NCI-H2196 treated with DMSO at 0.1 percent for 48 hours (cell line): ENCODE measurements around the gene SBF1.
"Not testable (repeated sequence)": the region's sequence is repeated elsewhere in the genome, so short reads cannot be mapped to it uniquely, and the experiment has no call there.

Source experiments
- DNase-seq: peaks from one replicate; lab custom pipeline; 2025; ENCODE audit not compliant: unreplicated experiment; lab: John Stamatoyannopoulos, UW

Gene SBF1, protein sequence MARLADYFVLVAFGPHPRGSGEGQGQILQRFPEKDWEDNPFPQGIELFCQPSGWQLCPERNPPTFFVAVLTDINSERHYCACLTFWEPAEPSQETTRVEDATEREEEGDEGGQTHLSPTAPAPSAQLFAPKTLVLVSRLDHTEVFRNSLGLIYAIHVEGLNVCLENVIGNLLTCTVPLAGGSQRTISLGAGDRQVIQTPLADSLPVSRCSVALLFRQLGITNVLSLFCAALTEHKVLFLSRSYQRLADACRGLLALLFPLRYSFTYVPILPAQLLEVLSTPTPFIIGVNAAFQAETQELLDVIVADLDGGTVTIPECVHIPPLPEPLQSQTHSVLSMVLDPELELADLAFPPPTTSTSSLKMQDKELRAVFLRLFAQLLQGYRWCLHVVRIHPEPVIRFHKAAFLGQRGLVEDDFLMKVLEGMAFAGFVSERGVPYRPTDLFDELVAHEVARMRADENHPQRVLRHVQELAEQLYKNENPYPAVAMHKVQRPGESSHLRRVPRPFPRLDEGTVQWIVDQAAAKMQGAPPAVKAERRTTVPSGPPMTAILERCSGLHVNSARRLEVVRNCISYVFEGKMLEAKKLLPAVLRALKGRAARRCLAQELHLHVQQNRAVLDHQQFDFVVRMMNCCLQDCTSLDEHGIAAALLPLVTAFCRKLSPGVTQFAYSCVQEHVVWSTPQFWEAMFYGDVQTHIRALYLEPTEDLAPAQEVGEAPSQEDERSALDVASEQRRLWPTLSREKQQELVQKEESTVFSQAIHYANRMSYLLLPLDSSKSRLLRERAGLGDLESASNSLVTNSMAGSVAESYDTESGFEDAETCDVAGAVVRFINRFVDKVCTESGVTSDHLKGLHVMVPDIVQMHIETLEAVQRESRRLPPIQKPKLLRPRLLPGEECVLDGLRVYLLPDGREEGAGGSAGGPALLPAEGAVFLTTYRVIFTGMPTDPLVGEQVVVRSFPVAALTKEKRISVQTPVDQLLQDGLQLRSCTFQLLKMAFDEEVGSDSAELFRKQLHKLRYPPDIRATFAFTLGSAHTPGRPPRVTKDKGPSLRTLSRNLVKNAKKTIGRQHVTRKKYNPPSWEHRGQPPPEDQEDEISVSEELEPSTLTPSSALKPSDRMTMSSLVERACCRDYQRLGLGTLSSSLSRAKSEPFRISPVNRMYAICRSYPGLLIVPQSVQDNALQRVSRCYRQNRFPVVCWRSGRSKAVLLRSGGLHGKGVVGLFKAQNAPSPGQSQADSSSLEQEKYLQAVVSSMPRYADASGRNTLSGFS (N-terminal part only)

DNA sequence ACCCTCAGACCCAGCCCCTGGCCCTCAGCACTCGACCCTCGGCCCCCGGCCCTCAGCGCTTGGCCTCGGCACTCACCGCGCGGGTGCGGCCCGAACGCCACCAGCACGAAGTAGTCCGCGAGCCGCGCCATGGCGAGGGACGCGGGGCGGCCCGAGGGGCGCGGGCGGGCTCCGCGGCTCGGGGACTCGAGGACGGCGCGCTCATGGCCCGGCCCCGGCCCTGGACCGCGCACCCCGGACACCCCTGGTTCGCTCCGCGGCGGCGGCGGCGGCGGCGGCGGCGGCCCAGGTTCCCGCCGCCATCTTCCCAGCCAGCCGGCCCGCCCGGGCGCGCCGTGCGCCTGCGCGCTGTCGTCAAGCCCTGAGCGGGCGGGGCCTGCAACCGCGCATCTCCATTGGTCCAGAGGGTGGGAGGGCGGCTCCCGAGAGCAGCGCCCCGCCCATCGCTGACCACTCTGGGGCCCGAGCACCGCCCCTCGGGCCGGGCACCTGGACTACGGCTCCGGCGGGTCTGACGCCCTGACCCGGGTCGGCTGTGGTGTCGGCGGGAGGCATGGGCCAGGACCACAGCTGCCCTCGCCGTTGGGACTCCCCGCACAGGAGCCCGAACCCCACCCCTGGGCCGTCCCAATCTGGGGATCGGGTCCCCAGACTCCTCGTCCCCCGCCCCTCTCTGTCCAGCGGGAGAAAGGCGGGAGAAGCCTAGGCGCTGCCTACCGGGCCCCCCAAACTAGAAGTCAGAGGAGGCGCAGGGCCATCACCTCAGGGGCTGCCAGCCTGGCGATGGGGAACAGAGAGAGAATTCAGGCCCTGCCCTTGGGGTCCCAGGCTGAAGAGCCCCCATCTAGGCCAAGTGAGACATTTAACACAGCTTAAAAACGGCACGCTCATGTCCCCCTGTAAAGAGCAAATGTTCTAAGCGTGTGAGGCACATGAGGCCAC lies at the start of gene SBF1:
Gene SBF1 (minus strand): TSS at position 326 of the 942 bp plus-strand sequence. CDS start 195 bp downstream, at position 131.
- peak; percentile 66 for DNase-seq

DNA sequence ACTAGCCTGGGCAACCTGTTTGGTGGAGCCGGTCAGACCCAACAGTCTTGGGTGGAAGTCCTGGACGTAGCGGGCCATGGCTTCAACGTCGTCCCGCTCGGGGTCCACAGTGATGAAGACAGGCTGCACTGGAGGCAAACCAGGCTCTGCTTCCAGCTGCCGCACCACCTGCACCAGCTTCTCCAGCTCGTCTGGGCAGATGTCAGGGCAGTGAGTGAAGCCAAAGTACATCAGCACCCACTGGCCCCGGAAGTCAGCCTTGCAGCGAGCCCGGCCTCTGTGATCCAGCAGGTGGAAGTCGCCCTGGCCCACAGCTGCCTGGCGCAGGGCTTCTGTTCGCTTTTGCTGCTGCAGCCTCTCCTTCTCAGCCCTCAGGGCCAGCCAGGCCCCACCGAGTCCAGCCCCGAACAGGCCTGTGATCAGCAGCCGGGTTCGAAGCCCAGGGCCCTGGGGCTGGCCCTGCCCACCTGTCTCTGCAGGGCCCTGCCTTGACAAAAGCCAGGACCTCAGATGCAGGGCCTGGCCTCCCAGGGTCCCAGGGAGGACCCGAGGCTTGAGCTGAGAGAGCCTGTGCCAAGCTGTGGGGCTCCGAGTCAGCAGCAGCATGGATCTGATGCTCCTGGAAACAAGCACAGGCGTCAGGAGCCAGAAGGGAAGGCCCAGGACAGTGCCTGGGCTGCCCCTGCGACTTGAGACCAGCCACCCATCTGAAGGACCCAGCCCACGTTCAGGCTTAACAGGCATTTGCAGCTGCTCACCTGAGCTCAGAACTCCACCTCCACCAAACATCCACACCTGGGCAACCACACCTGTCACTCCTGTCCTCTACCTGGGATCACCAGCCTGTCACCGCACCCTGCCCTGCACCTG lies 49.2 kb upstream of the SBF1 start:
- no peak for DNase-seq

DNA sequence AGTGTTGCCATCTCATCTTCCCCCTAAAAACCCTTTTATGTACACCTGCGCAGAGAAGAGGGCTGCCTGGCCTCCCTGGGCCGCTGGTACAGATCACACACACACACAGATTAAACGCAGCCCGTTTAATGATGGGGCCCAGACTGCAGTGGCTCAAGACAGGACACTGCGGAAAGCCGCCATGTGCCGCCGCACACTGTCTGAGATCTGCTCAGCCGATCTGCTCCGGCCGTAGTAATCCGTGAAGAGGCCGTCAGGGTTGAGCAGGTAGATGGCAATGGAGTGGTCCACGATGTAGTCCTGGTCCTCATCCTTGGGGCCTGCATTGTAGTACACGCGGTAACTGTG lies 48.6 kb upstream of the SBF1 start:
- no peak for DNase-seq

DNA sequence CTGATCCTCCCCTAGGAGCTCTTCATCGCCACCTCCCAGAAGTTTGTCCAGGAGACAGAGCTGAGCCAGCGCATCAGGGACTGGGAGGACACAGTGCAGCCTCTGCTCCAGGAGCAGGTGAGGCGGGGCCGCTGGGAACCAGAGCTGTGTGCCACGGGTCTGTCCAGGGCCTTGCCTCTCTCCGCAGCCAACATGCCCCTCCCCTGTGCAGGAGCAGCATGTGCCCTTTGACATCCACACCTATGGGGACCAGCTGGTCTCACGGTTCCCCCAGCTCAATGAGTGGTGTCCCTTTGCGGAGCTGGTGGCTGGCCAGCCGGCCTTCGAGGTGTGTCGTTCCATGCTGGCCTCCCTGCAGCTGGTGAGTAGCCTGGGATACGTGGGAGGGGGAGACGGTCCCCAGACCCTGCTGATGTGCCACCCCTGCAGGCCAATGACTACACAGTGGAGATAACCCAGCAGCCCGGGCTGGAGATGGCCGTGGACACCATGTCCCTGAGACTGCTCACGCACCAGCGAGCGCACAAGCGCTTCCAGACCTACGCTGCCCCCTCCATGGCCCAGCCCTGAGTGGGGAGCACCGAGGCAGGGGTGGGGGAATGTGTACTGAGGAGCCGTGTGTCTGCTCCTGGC lies 48.1 kb upstream of the SBF1 start:
- no peak for DNase-seq

DNA sequence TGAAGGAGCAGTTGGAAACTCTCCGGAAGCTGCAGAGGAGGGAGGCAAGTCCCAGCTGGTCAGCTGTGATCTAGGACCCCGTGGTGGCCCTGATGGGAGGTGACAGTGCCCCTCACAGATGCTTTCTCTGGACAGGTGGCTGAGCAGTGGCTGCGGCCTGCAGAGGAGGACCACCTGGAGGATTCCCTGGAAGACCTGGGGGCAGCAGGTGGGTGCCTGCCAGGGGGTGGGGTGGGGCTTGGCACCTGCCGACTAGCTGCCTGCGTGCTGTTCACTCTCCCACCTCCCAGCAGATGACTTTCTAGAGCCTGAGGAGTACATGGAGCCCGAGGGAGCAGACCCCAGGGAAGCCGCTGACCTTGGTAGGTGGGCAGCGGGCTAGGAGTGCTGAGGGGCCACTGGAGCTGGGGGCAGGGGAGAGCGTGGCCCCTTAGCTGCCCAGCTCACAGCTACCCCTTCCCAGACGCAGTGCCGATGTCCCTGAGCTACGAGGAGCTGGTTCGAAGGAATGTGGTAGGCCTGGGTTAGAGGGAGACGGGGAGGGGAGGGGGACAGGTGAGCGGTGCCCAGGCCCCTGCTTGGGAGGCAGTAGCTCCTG lies 47.5 kb upstream of the SBF1 start:
- no peak for DNase-seq

DNA sequence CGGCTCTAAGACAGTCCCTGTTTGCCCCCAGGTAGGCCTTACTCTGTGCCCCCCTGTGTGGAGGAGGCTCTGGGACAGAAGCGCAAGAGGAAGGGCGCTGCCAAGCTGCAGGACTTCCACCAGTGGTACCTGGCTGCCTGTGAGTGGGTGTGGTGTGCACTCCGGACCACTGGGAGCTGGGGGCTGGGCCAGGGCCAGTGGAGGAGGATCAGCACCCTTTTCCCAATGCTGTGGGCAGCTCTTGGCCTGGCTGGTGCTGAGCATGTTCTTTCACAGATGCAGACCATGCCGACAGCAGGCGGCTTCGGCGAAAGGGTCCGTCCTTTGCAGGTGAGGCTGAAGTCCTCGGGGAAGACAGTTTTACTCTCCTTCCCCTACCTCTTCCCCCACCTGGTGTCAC lies 46.9 kb upstream of the SBF1 start:
- DNase-seq, result no peak

DNA sequence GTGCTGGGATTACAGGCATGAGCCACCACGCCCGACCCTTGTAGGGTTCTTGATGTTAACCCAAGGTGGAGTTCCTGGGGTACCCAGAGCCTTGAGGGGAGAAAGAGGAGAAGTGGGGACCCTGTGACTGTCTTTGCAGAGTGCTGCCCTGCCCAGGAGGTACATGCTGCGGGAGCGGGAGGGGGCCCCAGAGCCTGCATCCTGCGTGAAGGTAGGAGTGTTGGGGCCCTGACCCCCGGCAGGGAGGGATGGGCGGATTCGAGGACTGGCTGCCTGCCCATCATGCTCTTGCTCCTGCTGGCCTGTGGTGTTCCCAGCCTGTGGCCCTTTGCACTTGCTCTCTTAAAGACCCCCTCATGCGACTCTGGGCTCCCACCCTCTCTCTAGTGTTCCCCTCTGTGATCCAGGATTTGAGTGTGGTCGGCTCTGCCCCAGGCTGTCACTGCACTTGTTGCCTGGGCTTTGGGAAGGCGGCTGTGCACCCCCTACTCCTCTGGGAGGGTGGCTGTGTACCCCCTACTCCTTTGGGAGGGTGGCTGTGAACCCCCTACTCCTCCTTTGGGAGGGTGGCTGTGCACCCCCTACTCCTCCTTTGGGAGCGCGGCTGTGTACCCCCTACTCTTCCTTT lies 46.1 kb upstream of the SBF1 start:
- no peak for DNase-seq

DNA sequence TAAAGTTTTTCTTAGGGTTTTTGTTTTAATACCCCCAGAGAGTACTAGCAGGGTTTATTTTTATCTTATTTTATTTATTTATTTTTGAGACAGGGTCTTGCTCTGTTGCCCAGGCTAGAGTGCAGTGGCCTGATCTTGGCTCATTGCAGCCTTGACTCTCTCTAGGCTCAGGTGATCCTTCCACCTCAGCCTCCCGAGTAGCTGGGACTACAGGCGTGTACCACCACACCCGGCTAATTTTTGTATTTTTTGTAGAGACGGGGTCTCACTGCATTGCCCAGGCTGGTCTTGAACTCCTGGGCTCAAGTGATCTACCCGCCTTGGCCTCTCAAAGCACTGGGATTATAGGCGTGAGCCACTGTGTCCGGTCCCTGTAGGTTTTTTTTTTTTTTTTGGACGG lies 45.3 kb upstream of the SBF1 start:
- not testable (repeated sequence) for DNase-seq

DNA sequence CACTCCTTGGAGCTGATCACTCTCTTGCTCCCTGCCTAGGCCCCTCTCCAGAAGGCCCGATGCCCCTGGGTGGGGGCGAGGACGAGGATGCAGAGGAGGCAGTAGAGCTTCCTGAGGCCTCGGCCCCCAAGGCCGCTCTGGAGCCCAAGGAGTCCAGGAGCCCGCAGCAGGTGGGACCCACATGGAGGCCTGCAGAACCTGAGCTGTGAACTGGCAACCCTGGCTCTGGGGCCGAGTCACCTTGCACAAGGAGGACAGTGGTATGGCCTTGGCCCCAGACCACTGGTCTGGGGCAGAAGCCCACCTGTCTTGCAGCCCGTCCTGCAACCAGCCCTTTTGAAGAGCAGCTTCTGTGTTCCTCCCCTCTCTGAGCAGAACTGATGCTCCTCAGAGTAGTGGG lies 44.3 kb upstream of the SBF1 start:
- no peak for DNase-seq

DNA sequence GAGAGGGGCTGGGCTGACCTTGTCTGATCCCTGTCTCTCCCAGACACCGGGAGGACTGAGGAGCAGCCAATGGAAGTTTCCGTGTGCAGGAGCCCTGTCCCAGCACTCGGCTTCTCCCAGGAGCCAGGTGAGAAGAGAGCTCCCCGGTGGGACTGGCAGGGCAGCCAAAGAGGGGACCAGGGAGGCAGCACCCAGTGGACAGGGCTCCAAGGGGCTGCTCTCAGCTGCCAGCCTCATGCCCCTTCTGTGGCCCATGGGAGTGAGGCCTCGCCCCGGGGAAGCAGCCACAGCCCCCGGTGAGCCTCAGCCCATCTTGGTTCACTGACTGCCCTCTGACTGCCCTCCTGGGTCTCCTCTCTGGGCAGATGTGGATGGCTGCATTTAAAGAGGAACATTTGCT lies 43.8 kb upstream of the SBF1 start:
- DNase-seq, result no peak

DNA sequence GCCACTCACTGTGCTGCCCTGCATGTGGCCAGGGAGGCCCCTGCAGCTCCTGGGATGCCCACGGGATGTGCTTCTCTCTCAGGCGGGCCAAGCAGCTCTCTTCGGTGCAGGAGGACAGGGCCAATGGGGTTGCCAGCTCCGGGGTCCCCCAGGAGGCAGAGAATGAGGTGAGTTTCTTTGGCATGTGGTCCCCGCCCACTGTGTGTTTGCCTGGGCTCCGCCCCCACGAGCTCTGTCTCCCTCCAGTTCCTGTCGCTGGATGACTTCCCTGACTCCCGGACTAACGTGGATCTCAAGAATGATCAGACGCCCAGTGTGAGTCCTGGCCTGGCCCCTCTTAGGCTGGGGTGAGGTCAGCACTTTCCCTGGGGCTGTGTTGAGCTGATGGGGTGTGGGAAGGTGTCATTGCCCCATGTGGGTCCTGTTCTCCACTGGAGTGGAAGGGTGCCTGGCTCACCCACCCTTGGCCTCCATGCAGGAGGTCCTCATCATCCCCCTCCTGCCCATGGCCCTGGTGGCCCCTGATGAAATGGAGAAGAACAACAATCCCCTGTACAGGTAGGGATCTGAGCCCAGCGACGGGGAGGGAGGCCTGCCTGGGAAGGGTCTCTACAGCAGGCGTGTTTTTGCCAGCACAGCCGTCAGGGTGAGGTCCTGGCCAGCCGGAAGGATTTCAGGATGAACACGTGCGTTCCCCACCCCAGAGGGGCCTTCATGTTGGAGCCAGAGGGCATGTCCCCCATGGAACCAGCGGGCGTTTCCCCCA lies 42.8 kb upstream of the SBF1 start:
- DNase-seq, result no peak

DNA sequence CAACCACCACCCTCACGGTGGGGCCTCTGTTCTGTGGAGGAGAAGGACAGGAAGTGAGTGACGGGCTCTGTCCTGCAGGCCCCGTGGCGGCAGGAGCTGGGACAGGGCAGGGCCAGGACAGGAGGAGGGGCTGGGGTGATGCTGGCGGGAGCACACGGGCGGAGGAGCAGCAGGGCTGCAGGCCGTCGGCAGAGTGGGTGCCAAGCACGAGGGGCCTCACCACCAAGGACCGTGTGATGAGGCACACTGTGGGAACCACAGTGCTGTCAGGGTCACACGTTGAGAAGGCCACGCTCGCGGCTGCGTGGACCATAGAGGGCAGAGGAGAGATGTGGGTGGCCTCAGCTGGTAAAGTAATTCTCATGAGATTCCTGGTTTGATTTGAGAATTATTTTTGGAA lies 42.1 kb upstream of the SBF1 start:
- no peak for DNase-seq

DNA sequence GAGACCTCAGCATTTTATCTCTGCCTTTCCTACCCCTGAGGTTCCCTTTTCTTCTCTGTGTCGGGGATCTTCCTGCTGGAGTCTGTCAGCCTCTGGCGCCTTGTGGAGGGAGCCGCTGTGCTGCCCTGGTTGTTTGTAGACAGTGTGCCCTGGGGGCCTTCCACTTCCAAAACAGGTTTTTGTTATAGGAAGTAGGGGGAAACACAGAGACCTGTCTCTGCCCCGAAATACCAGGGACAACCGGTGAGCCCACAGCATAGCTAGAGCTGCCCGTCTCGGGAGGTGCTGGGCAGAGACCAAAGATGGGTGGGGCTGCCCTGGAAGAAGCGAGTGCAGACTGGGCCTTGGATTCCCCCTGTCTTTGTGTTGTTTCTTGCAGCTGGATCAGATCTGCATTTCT lies 41.2 kb upstream of the SBF1 start:
- DNase-seq, result no peak

DNA sequence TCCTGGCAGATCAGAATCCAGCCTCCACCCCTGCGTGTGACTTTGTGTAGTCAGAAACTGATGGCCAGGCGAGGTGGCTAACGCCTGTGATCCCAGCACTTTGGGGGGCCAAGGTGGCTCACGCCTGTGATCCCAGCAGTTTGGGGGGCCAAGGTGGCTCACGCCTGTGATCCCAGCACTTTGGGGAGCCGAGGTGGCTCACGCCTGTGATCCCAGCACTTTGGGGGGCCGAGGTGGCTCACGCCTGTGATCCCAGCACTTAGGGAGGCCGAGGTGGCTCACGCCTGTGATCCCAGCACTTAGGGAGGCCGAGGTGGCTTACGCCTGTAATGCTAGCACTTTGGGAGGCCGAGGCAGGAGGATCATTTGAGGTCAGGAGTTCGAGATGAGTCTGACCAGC lies 38.3 kb upstream of the SBF1 start:
- no peak for DNase-seq

DNA sequence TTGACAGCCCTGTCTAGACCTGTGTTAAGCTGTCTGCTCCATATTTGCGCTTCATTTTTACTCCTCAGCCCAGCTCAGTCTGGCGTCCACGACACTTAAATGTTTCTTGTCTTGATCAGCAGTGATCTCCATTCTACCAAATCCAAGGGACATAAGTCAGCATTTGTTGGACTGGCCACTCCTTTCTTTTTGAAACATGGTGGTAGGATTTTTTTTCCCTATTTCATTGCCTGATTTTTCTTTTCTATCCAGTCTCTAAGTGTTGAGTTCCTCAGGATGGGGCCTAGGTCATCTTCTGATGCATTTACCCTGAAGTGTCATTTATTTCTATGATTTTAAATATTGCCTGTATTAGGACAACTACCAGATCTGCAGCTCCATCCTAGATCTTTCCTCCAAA lies 34.1 kb upstream of the SBF1 start:
- DNase-seq, result no peak

DNA sequence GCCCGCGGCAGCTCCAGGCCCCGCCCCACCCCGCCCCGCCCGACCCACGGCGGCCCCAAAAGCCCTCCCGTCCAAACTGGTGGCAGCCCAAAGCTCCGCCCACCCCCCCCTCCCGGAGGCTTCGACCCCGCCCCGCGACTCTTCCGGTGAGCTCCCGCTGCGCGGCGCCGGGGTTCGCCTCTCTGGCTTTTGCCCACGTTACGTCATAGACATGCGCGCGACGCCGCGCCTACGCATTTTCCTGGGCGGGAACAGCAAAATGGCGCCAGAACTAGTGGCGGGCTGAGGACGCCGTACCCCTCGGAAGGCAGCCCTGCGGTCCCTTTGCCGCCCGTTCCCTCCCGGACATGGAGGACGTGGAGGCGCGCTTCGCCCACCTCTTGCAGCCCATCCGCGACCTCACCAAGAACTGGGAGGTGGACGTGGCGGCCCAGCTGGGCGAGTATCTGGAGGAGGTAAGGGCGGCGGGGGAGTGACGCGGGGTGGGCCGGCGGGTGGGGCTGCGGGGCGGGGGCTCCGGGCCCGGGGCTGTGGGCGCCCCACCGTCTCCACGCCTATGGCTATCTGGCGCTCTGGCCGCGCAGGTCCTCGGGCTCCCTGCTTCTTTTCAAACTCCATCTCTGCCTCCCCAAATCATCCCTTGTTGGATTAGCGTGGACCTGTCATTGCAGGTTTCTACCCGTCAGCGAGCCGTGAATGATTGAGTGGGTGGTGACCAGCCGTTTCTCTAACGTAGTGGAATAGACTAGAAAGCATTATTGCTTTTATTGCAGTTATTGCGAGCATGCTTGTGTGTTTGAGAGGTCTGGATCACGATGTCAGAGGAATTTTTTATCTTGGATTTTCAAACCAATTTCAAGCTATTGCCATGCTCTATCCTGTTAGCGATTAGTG lies 33.4 kb upstream of the SBF1 start, which contains the start of gene NCAPH2:
Gene NCAPH2 (plus strand): TSS at position 234 of the 894 bp plus-strand sequence. CDS start 114 bp downstream, at position 348.
- no peak for DNase-seq
